Kidney (tissue), 14 donors: ENCODE measurements around the gene IL36G. TPM values are rescaled to one million over a fixed set of nuclear protein-coding genes. Genes with fewer than 3 reads are reported as not detected.

Experiments used
- DNase-seq, 5 donors: peaks; one replicate each; pipeline ENCODE4 v3.0.0-alpha.2; 2013 to 2020
- FAIRE-seq: peaks from 2 replicates; lab custom pipeline; 2012; peaks lifted over from hg19 to GRCh38; lab: Jason Lieb, UNC
- H3K27ac ChIP-seq, 2 donors: one replicate each; pipeline ENCODE4 v1.7.0; 2013; ENCODE audit warnings: low read depth in 2 of 2, low read length in 2 of 2, inconsistent platforms in 1 of 2
- H3K27me3 ChIP-seq: one replicate; pipeline ENCODE4 v1.7.1; 2013; ENCODE audit warnings: low read length, inconsistent platforms; ENCODE audit not compliant: control insufficient read depth, insufficient read depth
- H3K36me3 ChIP-seq, 3 donors: one replicate each; pipeline versions ENCODE4 v1.7.0 to v1.7.1; 2013; ENCODE audit warnings: low read length in 3 of 3, control low read depth in 1 of 3, inconsistent platforms in 1 of 3; ENCODE audit not compliant: insufficient read depth in 3 of 3, control insufficient read depth in 2 of 3
- H3K4me1 ChIP-seq, 3 donors: one replicate each; pipeline versions ENCODE4 v1.7.0 to v1.7.1; 2013; ENCODE audit warnings: low read length in 3 of 3, inconsistent platforms in 1 of 3, low read depth in 1 of 3; ENCODE audit not compliant: control insufficient read depth in 2 of 3, insufficient read depth in 2 of 3
- H3K4me3 ChIP-seq, 3 donors: one replicate each; pipeline versions ENCODE4 v1.7.0 to v1.8.1; 2013; ENCODE audit warnings: low read length in 3 of 3, control low read depth in 1 of 3, inconsistent platforms in 1 of 3
- H3K9ac ChIP-seq, 3 donors: one replicate each; pipeline versions ENCODE4 v1.7.0 to v1.7.1; 2013; ENCODE audit warnings: low read length in 3 of 3, control low read depth in 1 of 3, inconsistent platforms in 1 of 3
- H3K9me3 ChIP-seq, 3 donors: one replicate each; pipeline versions ENCODE4 v1.7.0 to v1.7.1; 2013; ENCODE audit warnings: low read length in 3 of 3, control low read depth in 1 of 3, inconsistent platforms in 1 of 3; ENCODE audit not compliant: control insufficient read depth in 2 of 3, insufficient read depth in 1 of 3
- CTCF ChIP-seq: IDR thresholded peaks from 3 replicates; pipeline ENCODE4 v1.5.1; 2012; ENCODE audit warnings: mild to moderate bottlenecking, moderate library complexity, borderline replicate concordance; ENCODE audit not compliant: insufficient read depth; ENCODE audit errors: extremely low read depth
- intact Hi-C: fragments of 100-400 bp; cut with DNase I; formaldehyde crosslinking; loops from one replicate; pipeline ENCODE4 v1.11.1; 2022
- polyA plus RNA-seq: library from polyadenylated mRNA; stranded (reverse); fragments of 350-450 nt; fragmentation: Illumina TruSeq; extraction: RNeasy Lipid Tissue Mini Kit (QIAGEN cat#74804); gene quantifications from one replicate; pipeline ENCODE4 v1.2.3, GENCODE V29; 2014; ENCODE audit warnings: low read depth, low replicate concordance; ENCODE audit not compliant: insufficient read depth
- total RNA-seq: library from RNA; stranded (reverse); fragmentation: NEBNext Ultra II Directional; extraction: Animal tissue kit (Norgen Biotek cat#: 25700); gene quantifications from one replicate; pipeline ENCODE4 v1.2.1, GENCODE V29; 2021
- donor health status: control.
- donor health status: control.
- donor health status: control.
- donor health status: control.
- donor health status: control.
- donor health status: DM: yes; HTN: yes; CAD: no.
- donor health status: Normal renal cell carcinoma (clear cell type).

Gene IL36G
- total and polyA plus RNA-seq, 2 donors from 2014 or later: 1.7 TPM; not detected in 1

DNA sequence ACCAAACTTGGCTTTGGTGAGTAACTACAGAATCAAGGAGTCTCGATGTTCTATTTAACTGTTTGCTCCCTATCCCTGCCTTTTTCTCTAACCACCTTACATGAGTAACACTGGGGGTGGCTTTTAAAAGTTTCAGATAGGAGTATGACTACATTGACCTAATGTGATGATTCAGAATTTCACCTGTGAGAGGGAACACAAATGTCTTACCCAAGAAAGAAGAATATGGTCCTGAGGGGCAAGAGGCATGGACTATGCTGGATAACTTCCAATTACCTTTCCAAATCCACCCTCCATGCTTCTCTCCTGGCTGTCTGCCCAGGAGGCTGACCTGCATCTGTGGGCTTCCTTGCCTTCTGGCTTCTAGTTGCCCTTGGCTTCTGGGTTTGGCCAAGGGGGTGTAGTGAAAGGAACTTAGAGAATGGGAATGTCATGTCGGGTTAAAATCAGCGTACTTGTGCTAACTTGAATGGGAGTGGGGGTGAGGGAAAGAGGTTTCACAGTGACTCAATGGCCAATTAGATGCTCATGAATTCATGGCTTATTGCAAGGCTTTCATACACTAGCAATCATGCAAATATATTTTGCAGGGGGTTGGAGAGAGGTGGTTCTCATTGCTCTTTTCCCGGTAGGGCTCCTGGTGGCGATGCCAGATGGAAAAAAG, 5.3 kb upstream of the IL36G start:
- Histone ChIP-seq H3K4me3 (no peak overlapping the region), H3K27ac (no peak overlapping the region), H3K9ac (no peak overlapping the region), H3K27me3 (no peaks in the 10 kb centered on the region), H3K4me1 (no peaks in the 10 kb centered on the region), H3K9me3 (no peaks in the 10 kb centered on the region), H3K36me3 (no peaks in the 10 kb centered on the region)
- no peak for DNase-seq
- intact Hi-C loops: no loop called here
- no peak for TF ChIP-seq CTCF
- no peak for FAIRE-seq

DNA sequence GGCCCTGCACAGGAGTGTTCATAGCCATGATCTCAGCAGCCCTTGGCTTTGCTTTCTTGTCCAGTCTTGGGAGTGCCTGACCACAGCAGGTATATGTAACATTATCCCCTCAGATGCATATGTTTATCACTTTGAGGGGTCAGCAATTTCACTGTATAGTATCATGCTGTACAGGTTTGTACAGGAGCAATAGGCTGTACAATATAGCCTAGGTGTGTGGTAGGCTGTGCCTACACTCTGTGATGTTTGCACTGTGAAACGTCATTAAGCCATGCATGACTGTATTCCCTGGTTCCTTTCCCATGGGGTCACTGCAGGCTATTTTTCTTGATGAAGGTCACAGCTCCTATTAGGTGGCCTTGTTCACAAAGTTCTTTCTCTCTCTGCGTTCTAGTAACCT, 4.7 kb upstream of the IL36G start:
- H3K4me1 ChIP-seq: no peaks in the 10 kb centered on the region
- DNase-seq (peak in 2 of 5 donors; percentile 9 to 17), FAIRE-seq (no peak)
- intact Hi-C loops: no loop called here
- H3K36me3 ChIP-seq: no peaks in the 10 kb centered on the region
- no peak overlapping the region for H3K9ac ChIP-seq
- no peak overlapping the region for H3K27ac ChIP-seq
- no peak for TF ChIP-seq CTCF
- H3K4me3 ChIP-seq: no peak overlapping the region
- H3K27me3 ChIP-seq: no peaks in the 10 kb centered on the region
- H3K9me3 ChIP-seq: no peaks in the 10 kb centered on the region

DNA sequence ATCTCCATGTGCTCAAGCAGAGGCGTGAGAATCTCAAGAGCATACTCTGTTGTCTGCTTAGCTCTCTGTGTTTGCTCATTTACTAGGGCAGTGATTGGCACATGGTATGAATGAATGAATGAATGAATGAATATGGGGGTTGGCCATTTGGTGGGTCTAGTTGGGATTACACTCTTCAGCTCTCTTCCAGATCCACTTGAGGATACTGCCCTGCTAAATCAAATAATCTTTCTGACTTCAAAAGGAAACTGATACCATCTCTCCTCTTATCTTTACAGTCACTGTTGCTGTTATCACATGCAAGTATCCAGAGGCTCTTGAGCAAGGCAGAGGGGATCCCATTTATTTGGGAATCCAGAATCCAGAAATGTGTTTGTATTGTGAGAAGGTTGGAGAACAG, 1.9 kb downstream of the IL36G start:
- intact Hi-C loops: no loop called here
- FAIRE-seq: no peak
- Histone ChIP-seq H3K9me3 (no peaks in the 10 kb centered on the region), H3K27me3 (no peaks in the 10 kb centered on the region), H3K36me3 (no peaks in the 10 kb centered on the region), H3K27ac (no peak overlapping the region), H3K9ac (no peak overlapping the region), H3K4me1 (no peaks in the 10 kb centered on the region), H3K4me3 (no peak overlapping the region)
- DNase-seq: no peak
- no peak for TF ChIP-seq CTCF

GRCh38 chr2:112980537-112980936, 2.7 kb downstream of the IL36G start:
- H3K9me3 ChIP-seq: no peaks in the 10 kb centered on the region
- no peak overlapping the region for H3K4me3 ChIP-seq
- no peak for FAIRE-seq
- no peaks in the 10 kb centered on the region for H3K4me1 ChIP-seq
- H3K36me3 ChIP-seq: no peaks in the 10 kb centered on the region
- no peak for TF ChIP-seq CTCF
- DNase-seq: no peak
- H3K9ac ChIP-seq: no peak overlapping the region
- no peak overlapping the region for H3K27ac ChIP-seq
- no peaks in the 10 kb centered on the region for H3K27me3 ChIP-seq
- intact Hi-C loops: no loop called here
